HG03280 (cell line): ENCODE data around the gene TANGO6.

Source experiments
- ATAC-seq: cut with Tn5 transposase; IDR thresholded peaks from one replicate; pipeline ENCODE4 v1.9.1; 2021; ENCODE audit warnings: mild to moderate bottlenecking, moderate library complexity; ENCODE audit not compliant: unreplicated experiment

The TANGO6 gene

GRCh38 chr16:68907297-68907696 is 64.0 kb downstream of the TANGO6 start:
- ATAC-seq = no peak

- no peak for ATAC-seq
Observed at GRCh38 chr16:68907781-68908181, 64.5 kb downstream of the TANGO6 start.

- ATAC-seq = no peak
Observed at GRCh38 chr16:68909099-68909733, 65.9 kb downstream of the TANGO6 start.

- no peak for ATAC-seq
Observed at GRCh38 chr16:68910051-68910450, 66.7 kb downstream of the TANGO6 start.

GRCh38 chr16:68915589-68915988 is 72.3 kb downstream of the TANGO6 start:
- no peak for ATAC-seq

- ATAC-seq = no peak
Observed at GRCh38 chr16:68917541-68917940, 74.2 kb downstream of the TANGO6 start.

GRCh38 chr16:68920349-68920748 is 77.0 kb downstream of the TANGO6 start:
- no peak for ATAC-seq

- ATAC-seq = no peak
Observed at GRCh38 chr16:68921637-68922036, 78.3 kb downstream of the TANGO6 start.

GRCh38 chr16:68923116-68923515 is 79.8 kb downstream of the TANGO6 start:
- no peak for ATAC-seq

- ATAC-seq = no peak
Observed at GRCh38 chr16:68927018-68927417, 83.7 kb downstream of the TANGO6 start.

- ATAC-seq = no peak
Observed at GRCh38 chr16:68931196-68931595, 87.9 kb downstream of the TANGO6 start.

GRCh38 chr16:68934402-68934801 is 91.1 kb downstream of the TANGO6 start:
- no peak for ATAC-seq

- ATAC-seq = no peak
Observed at GRCh38 chr16:68935008-68935407, 91.7 kb downstream of the TANGO6 start.

GRCh38 chr16:68936736-68937631 is 93.7 kb downstream of the TANGO6 start:
- ATAC-seq = no peak

GRCh38 chr16:68939692-68940320 is 96.5 kb downstream of the TANGO6 start:
- no peak for ATAC-seq

- no peak for ATAC-seq
Observed at GRCh38 chr16:68940816-68941215, 97.5 kb downstream of the TANGO6 start.

- ATAC-seq = no peak
Observed at GRCh38 chr16:68943961-68944360, 100.6 kb downstream of the TANGO6 start.

- ATAC-seq = no peak
Observed at GRCh38 chr16:68948230-68948910, 105.0 kb downstream of the TANGO6 start.

- ATAC-seq = no peak
Observed at GRCh38 chr16:68951991-68952877, 108.9 kb downstream of the TANGO6 start.

- no peak for ATAC-seq
Observed at GRCh38 chr16:68954911-68955635, 111.7 kb downstream of the TANGO6 start.
